HFF-Myc (cell line): ENCODE data around the gene MYBPC3.

Experiments
- DNase-seq: peaks from one replicate; pipeline ENCODE4 v3.0.0-alpha.2; 2011; ENCODE audit warnings: low read depth; ENCODE audit errors: extremely low read depth
- H3K4me3 ChIP-seq: replicated peaks from 2 replicates; pipeline ENCODE4 v1.5.1; 2011; ENCODE audit warnings: low read depth, mild to moderate bottlenecking, control low read depth, low read length
- TF ChIP-seq, protein P1 (sequence below): IDR thresholded peaks from 2 replicates; pipeline ENCODE4 v1.5.1; 2012; ENCODE audit warnings: mild to moderate bottlenecking, low read depth, low read length, control low read depth; ENCODE audit errors: missing control alignments

Gene MYBPC3

GRCh38 chr11:47384498-47384897 lies 32.0 kb upstream of the MYBPC3 start:
- TF ChIP-seq, protein P1, sequence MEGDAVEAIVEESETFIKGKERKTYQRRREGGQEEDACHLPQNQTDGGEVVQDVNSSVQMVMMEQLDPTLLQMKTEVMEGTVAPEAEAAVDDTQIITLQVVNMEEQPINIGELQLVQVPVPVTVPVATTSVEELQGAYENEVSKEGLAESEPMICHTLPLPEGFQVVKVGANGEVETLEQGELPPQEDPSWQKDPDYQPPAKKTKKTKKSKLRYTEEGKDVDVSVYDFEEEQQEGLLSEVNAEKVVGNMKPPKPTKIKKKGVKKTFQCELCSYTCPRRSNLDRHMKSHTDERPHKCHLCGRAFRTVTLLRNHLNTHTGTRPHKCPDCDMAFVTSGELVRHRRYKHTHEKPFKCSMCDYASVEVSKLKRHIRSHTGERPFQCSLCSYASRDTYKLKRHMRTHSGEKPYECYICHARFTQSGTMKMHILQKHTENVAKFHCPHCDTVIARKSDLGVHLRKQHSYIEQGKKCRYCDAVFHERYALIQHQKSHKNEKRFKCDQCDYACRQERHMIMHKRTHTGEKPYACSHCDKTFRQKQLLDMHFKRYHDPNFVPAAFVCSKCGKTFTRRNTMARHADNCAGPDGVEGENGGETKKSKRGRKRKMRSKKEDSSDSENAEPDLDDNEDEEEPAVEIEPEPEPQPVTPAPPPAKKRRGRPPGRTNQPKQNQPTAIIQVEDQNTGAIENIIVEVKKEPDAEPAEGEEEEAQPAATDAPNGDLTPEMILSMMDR: no peak
- no peak for DNase-seq
- no peak overlapping the region for H3K4me3 ChIP-seq

GRCh38 chr11:47383071-47383470 lies 30.6 kb upstream of the MYBPC3 start:
- no peak overlapping the region for H3K4me3 ChIP-seq
- no peak for DNase-seq
- TF ChIP-seq, protein P1: no peak

GRCh38 chr11:47380078-47380477 lies 27.6 kb upstream of the MYBPC3 start:
- no peak for DNase-seq
- TF ChIP-seq, protein P1: no peak
- H3K4me3 ChIP-seq: no peak overlapping the region

- H3K4me3 ChIP-seq: no peak overlapping the region
- DNase-seq: no peak
- TF ChIP-seq, protein P1: no peak
Measured at GRCh38 chr11:47379317-47379716, 26.8 kb upstream of the MYBPC3 start.

DNA sequence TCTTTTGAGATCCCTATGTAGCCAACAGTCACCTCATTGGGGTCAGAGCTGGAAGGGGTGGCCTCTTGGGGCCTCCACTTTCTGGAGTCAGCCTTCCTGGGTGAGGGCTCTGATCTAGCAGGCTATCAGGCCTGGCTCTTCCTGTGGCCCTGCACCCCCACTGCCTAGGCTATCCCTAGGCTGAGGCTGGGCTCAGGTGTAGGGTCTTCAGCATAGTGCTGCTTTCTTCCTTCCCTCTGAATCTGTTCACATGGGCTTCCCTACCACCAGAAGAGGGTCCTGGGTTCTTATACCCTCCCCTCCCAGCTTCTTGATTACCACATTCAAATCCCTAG lies 26.3 kb upstream of the MYBPC3 start:
- no peak overlapping the region for H3K4me3 ChIP-seq
- no peak for DNase-seq
- TF ChIP-seq, protein P1: no peak

DNA sequence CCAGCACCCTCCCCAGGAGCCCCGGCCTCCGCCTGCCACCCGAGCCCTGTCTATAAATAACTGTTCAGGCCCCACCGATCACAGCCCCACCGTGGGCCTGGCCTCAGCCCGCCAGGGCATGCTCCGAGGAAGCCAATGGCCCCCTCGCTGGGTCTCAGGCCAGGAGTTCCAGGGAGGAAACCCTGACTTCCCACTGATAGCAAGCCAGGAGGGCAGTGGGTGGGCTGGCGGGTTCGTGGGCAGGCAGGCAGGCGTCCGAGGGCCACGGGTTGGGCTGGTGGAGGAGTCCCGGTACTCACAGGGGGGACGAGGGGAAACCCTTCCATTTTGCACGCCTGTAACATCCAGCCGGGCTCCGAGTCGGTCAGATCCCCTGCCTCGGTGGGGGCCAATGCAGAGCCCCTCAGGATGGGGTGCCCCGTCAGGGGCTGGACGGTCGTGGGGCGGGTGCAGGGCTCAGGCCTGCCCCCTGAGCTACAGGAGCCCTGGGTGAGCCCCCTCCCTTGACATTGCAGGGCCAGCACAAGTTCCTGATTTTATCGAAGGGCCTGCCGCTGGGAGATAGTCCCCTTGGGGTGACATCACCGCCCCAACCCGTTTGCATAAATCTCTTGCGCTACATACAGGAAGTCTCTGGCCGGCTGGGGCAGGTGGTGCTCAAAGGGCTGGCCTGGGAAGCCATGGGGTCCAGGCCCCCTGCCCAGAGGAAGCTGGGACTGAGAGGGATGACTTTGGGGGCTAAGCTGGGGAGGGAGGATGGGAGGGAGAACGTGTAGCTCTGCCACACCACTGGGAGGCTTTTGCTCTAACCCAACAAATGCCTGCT lies 25.7 kb upstream of the MYBPC3 start, which contains the start of gene SPI1:
SPI1 (minus strand) TSS at position 538 of the 826 bp plus-strand sequence; CDS start at position 344, 194 bp downstream.
- TF ChIP-seq, protein P1: no peak
- no peak for DNase-seq
- H3K4me3 ChIP-seq: no peak within 1 kb of the TSS
